Neural cell (in vitro differentiated cells): ENCODE data around the gene USP12. TPM values are rescaled to one million over a fixed set of nuclear protein-coding genes. Genes with fewer than 3 reads are reported as not detected.

Source experiments
- H2AFZ ChIP-seq: fragments of 200-600, 300-800 bp; sonication (generic), shearing (Covaris generic); 2 replicates; pipeline ENCODE4 v1.6.0; 2014; ENCODE audit warnings: low read depth, mild to moderate bottlenecking, antibody characterized with exemption, low read length, moderate library complexity
- H3F3A ChIP-seq: fragments of 200-600 bp; shearing (Covaris generic); 2 replicates; pipeline ENCODE4 v1.6.1; 2016; ENCODE audit warnings: mild to moderate bottlenecking, moderate library complexity, mixed read lengths, antibody characterized with exemption, low read length; ENCODE audit not compliant: insufficient read depth, poor library complexity, severe bottlenecking
- H3K27ac ChIP-seq: fragments of 200-600, 300-800 bp; sonication (generic), shearing (Covaris generic); 2 replicates; pipeline ENCODE4 v1.5.1; 2014; ENCODE audit warnings: mild to moderate bottlenecking, low read length, moderate library complexity
- H3K27me3 ChIP-seq: fragments of 300-800, 200-600 bp; sonication (generic), shearing (Covaris generic); 2 replicates; pipeline ENCODE4 v1.6.0; 2014; ENCODE audit warnings: mild to moderate bottlenecking, low read depth, low read length, moderate library complexity; ENCODE audit not compliant: insufficient read depth
- H3K36me3 ChIP-seq: fragments of 300-800, 200-600 bp; sonication (generic), shearing (Covaris generic); 2 replicates; pipeline ENCODE4 v1.5.1; 2014; ENCODE audit warnings: mild to moderate bottlenecking, antibody characterized with exemption, low read length, moderate library complexity; ENCODE audit not compliant: insufficient read depth
- H3K4me2 ChIP-seq: fragments of 300-800, 200-600 bp; sonication (generic), shearing (Covaris generic); 2 replicates; pipeline ENCODE4 v1.6.0; 2014; ENCODE audit warnings: mild to moderate bottlenecking, low read length
- H3K4me3 ChIP-seq: fragments of 300-800, 200-600 bp; sonication (generic), shearing (Covaris generic); 2 replicates; pipeline ENCODE4 v1.5.1; 2014; ENCODE audit warnings: mild to moderate bottlenecking, low read length, moderate library complexity
- H3K79me2 ChIP-seq: fragments of 200-600 bp; shearing (Covaris generic); replicated peaks from 2 replicates; pipeline ENCODE4 v1.6.0; 2014; ENCODE audit warnings: mild to moderate bottlenecking, low read length, moderate library complexity; ENCODE audit not compliant: insufficient read depth
- H3K9ac ChIP-seq: fragments of 300-800, 200-600 bp; sonication (generic), shearing (Covaris generic); 2 replicates; pipeline ENCODE4 v1.6.1; 2016; ENCODE audit warnings: mild to moderate bottlenecking, low read length, mixed read lengths
- H3K9me2 ChIP-seq: fragments of 200-600 bp; shearing (Covaris generic); 2 replicates; pipeline ENCODE4 v1.6.1; 2016; ENCODE audit warnings: mild to moderate bottlenecking, low read length, mixed read lengths; ENCODE audit not compliant: insufficient read depth
- H3K9me3 ChIP-seq: fragments of 200-600, 300-800 bp; sonication (generic), shearing (Covaris generic); 2 replicates; pipeline ENCODE4 v1.6.1; 2016; ENCODE audit warnings: mild to moderate bottlenecking, mixed run types, low read length, moderate library complexity, mixed read lengths
- H4K20me1 ChIP-seq: fragments of 200-600 bp; shearing (Covaris generic); 2 replicates; pipeline ENCODE4 v1.6.1; 2016; ENCODE audit warnings: mild to moderate bottlenecking, mixed run types; ENCODE audit not compliant: insufficient read depth
- EP300 ChIP-seq: fragments of 450-650 bp; conservative IDR thresholded peaks from 2 replicates; pipeline ENCODE4 v1.6.1; 2014; ENCODE audit warnings: antibody characterized with exemption, mild to moderate bottlenecking, moderate library complexity; ENCODE audit not compliant: poor library complexity, severe bottlenecking
- EZH2 ChIP-seq: fragments of 200-600, 300-800 bp; shearing (Covaris generic), sonication (generic); IDR thresholded peaks from 2 replicates; pipeline ENCODE4 v1.6.1; 2014; ENCODE audit warnings: antibody characterized with exemption, low read length, borderline replicate concordance, mild to moderate bottlenecking; ENCODE audit not compliant: insufficient read depth, poor library complexity, severe bottlenecking
- MXI1 ChIP-seq: fragments of 450-650 bp; conservative IDR thresholded peaks from 2 replicates; pipeline ENCODE4 v1.6.1; 2014; ENCODE audit warnings: antibody characterized with exemption, mild to moderate bottlenecking; ENCODE audit not compliant: poor library complexity, severe bottlenecking
- POLR2AphosphoS5 ChIP-seq: IDR thresholded peaks from 2 replicates; pipeline ENCODE4 v1.6.1; 2012
- RAD21 ChIP-seq: fragments of 450-650 bp; conservative IDR thresholded peaks from 2 replicates; pipeline ENCODE4 v1.6.1; 2014; ENCODE audit warnings: antibody characterized with exemption, mild to moderate bottlenecking, moderate library complexity
- SMC3 ChIP-seq: fragments of 450-650 bp; conservative IDR thresholded peaks from 2 replicates; pipeline ENCODE4 v1.6.1; 2014; ENCODE audit warnings: antibody characterized with exemption, mild to moderate bottlenecking, moderate library complexity; ENCODE audit not compliant: poor library complexity
- TAF1 ChIP-seq: IDR thresholded peaks from 2 replicates; pipeline ENCODE4 v1.6.1; 2012; ENCODE audit warnings: low read depth
- polyA plus RNA-seq: library from polyadenylated mRNA; depleted of rRNA; stranded (reverse); fragments of >200 nt; gene quantifications from 2 replicates; pipeline ENCODE4 v1.2.3, GENCODE V29; 2014
- TF ChIP-seq, protein P1 (sequence below): fragments of 450-650 bp; IDR thresholded peaks from 2 replicates; pipeline ENCODE4 v1.5.1; 2014; ENCODE audit warnings: antibody characterized with exemption, mild to moderate bottlenecking, moderate library complexity; ENCODE audit not compliant: poor library complexity, severe bottlenecking
- TF ChIP-seq, protein P2 (sequence below): IDR thresholded peaks from 2 replicates; pipeline ENCODE4 v1.6.1; 2012; ENCODE audit warnings: borderline replicate concordance

The USP12 gene
- polyA plus RNA-seq, 1 donor from 2014 or later: 26.2 TPM

- peak overlapping the region; percentile 56 for H3K9ac ChIP-seq
- H3K36me3 ChIP-seq: no peaks in the 10 kb centered on the region
- H3K4me3 ChIP-seq: peak overlapping the region; percentile 80
- peaks cover 7% of the 10 kb centered on the region for H4K20me1 ChIP-seq
- no peaks in the 10 kb centered on the region for H3K27me3 ChIP-seq
- no peaks in the 10 kb centered on the region for H3K9me3 ChIP-seq
- peaks cover 31% of the 10 kb centered on the region for H3K79me2 ChIP-seq
- no peaks in the 10 kb centered on the region for H3F3A ChIP-seq
- peak overlapping the region; percentile 37 for H2AFZ ChIP-seq
- TF ChIP-seq EZH2 (no peak), EP300 (peak; percentile 35), RAD21 (peak; percentile 38), SMC3 (peak; percentile 46), POLR2AphosphoS5 (peak; percentile 41), MXI1 (peak; percentile 45), TAF1 (peak; percentile 29)
- TF ChIP-seq, protein P1, sequence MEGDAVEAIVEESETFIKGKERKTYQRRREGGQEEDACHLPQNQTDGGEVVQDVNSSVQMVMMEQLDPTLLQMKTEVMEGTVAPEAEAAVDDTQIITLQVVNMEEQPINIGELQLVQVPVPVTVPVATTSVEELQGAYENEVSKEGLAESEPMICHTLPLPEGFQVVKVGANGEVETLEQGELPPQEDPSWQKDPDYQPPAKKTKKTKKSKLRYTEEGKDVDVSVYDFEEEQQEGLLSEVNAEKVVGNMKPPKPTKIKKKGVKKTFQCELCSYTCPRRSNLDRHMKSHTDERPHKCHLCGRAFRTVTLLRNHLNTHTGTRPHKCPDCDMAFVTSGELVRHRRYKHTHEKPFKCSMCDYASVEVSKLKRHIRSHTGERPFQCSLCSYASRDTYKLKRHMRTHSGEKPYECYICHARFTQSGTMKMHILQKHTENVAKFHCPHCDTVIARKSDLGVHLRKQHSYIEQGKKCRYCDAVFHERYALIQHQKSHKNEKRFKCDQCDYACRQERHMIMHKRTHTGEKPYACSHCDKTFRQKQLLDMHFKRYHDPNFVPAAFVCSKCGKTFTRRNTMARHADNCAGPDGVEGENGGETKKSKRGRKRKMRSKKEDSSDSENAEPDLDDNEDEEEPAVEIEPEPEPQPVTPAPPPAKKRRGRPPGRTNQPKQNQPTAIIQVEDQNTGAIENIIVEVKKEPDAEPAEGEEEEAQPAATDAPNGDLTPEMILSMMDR: no peak
- TF ChIP-seq, protein P2, sequence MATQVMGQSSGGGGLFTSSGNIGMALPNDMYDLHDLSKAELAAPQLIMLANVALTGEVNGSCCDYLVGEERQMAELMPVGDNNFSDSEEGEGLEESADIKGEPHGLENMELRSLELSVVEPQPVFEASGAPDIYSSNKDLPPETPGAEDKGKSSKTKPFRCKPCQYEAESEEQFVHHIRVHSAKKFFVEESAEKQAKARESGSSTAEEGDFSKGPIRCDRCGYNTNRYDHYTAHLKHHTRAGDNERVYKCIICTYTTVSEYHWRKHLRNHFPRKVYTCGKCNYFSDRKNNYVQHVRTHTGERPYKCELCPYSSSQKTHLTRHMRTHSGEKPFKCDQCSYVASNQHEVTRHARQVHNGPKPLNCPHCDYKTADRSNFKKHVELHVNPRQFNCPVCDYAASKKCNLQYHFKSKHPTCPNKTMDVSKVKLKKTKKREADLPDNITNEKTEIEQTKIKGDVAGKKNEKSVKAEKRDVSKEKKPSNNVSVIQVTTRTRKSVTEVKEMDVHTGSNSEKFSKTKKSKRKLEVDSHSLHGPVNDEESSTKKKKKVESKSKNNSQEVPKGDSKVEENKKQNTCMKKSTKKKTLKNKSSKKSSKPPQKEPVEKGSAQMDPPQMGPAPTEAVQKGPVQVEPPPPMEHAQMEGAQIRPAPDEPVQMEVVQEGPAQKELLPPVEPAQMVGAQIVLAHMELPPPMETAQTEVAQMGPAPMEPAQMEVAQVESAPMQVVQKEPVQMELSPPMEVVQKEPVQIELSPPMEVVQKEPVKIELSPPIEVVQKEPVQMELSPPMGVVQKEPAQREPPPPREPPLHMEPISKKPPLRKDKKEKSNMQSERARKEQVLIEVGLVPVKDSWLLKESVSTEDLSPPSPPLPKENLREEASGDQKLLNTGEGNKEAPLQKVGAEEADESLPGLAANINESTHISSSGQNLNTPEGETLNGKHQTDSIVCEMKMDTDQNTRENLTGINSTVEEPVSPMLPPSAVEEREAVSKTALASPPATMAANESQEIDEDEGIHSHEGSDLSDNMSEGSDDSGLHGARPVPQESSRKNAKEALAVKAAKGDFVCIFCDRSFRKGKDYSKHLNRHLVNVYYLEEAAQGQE: peak; percentile 29
- no peaks in the 10 kb centered on the region for H3K9me2 ChIP-seq
- peak overlapping the region; percentile 41 for H3K4me2 ChIP-seq
- H3K27ac ChIP-seq: peak overlapping the region; percentile 45
Observed at GRCh38 chr13:27171827-27172494, 350 bp upstream of the USP12 start.

DNA sequence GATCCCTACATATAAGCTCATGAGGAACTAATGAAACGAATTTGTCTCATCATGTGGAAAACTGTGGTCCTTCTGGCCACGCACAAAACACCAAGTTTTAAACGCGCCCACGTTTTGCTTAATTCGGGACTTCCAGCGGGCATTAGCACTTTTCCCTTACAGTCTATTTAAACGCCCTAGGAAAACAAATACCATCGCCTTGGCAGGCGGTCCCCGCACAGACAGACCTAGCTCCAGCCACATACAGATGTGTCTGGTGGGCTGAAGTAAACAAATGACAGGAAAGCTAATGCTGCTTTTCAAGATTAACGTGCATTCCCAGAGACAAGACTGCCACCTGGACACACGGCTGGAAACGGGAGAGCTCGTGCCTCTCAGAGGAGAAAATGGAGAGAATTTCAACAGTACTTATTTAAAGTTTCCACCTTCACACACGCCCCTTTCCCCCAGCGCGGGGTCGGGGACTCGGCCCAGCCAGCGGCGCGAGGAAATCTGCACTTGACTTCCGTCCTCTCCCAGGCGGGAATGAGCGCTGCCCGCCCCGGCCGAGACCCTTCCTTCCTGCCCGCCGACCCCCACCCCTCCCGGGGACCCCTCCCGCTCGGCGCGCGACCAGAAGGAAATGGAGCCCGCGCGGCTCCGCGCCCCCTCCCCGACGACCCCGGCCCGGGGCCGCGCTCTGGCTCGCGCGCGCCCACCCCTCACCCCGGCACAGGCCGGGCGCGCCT lies 931 bp downstream of the USP12 start:
- no peak overlapping the region for H2AFZ ChIP-seq
- no peaks in the 10 kb centered on the region for H3K9me2 ChIP-seq
- peak overlapping the region; percentile 80 for H3K4me3 ChIP-seq
- peak overlapping the region; percentile 65 for H3K9ac ChIP-seq
- no peaks in the 10 kb centered on the region for H3F3A ChIP-seq
- peaks cover 44% of the 10 kb centered on the region for H3K79me2 ChIP-seq
- H3K27ac ChIP-seq: no peak overlapping the region
- H3K4me2 ChIP-seq: peak overlapping the region; percentile 81
- H3K9me3 ChIP-seq: no peaks in the 10 kb centered on the region
- H3K36me3 ChIP-seq: no peaks in the 10 kb centered on the region
- H4K20me1 ChIP-seq: peaks cover 7% of the 10 kb centered on the region
- peak; percentile 22 for TF ChIP-seq RAD21
- TF ChIP-seq POLR2AphosphoS5: no peak
- peak; percentile 58 for TF ChIP-seq MXI1
- TF ChIP-seq SMC3: no peak
- no peak for TF ChIP-seq EZH2
- TF ChIP-seq TAF1: no peak
- no peaks in the 10 kb centered on the region for H3K27me3 ChIP-seq
